Endothelial cell of umbilical vein (primary cell): ENCODE data around the gene SEZ6L. TPM values are rescaled to one million over a fixed set of nuclear protein-coding genes. Genes with fewer than 3 reads are reported as not detected.

Source experiments
- BruUV-seq: library from RNA; stranded (reverse); fragments of 400-500 nt; replicated peaks from 2 replicates; lab custom pipeline; 2021; lab: Mats Ljungman, UMichigan
- CTCF ChIA-PET: fragments of 300-600, 350-600 bp; sonication (Branson Sonifier 250); formaldehyde crosslinking; loops from one replicate; lab custom pipeline; 2021; ENCODE audit warnings: antibody characterized with exemption, inconsistent platforms; lab: Charles Lee
- POLR2A ChIA-PET: fragments of 300-600, 350-600 bp; sonication (Branson Sonifier 250); formaldehyde crosslinking; loops from one replicate; lab custom pipeline; 2021; ENCODE audit warnings: antibody characterized with exemption, inconsistent platforms; lab: Charles Lee
- DNase-seq: peaks from one replicate; pipeline ENCODE4 v3.0.0-alpha.2; 2011; ENCODE audit warnings: low read depth, low spot score
- FAIRE-seq: peaks from 2 replicates; lab custom pipeline; 2011; peaks lifted over from hg19 to GRCh38; lab: Jason Lieb, UNC
- H2AFZ ChIP-seq: 2 replicates; pipeline ENCODE4 v1.6.0; 2012; ENCODE audit warnings: low read depth, low read length, control low read depth, inconsistent platforms
- H3K27ac ChIP-seq: 2 replicates; pipeline ENCODE4 v1.5.1; 2011; ENCODE audit warnings: low read depth, mild to moderate bottlenecking, control low read depth, low read length, moderate library complexity; ENCODE audit not compliant: insufficient read depth
- H3K27me3 ChIP-seq, 2 experiments: 2 replicates each; pipeline versions ENCODE4 v1.6.0 to v1.6.1; 2011; ENCODE audit warnings: low read length in 2 of 2, mixed read lengths in 1 of 2; ENCODE audit not compliant: control insufficient read depth in 2 of 2, insufficient read depth in 2 of 2
- H3K36me3 ChIP-seq, 2 experiments: 2 replicates in 1 of 2; 3 replicates in 1 of 2; pipeline ENCODE4 v1.5.1; 2011; ENCODE audit warnings: low read length in 2 of 2, mild to moderate bottlenecking in 1 of 2, moderate library complexity in 1 of 2; ENCODE audit not compliant: control insufficient read depth in 2 of 2, insufficient read depth in 2 of 2; ENCODE audit errors: extremely low read depth in 1 of 2
- H3K4me1 ChIP-seq: 3 replicates; pipeline ENCODE4 v1.5.1; 2011; ENCODE audit warnings: mild to moderate bottlenecking, low read length; ENCODE audit not compliant: control insufficient read depth, insufficient read depth; ENCODE audit errors: extremely low read depth
- H3K4me2 ChIP-seq: 2 replicates; pipeline ENCODE4 v1.6.1; 2011; ENCODE audit warnings: low read length, control low read depth, mixed read lengths; ENCODE audit not compliant: insufficient read depth
- H3K4me3 ChIP-seq, 3 experiments: fragments of 200-600 bp in 1 of 3; sonication (generic), shearing (Covaris generic) in 1 of 3; replicated peaks in 1 of 3; 2 replicates each; pipeline ENCODE4 v1.5.1; 2011 to 2016; ENCODE audit warnings: control low read depth in 3 of 3, low read length in 3 of 3, mild to moderate bottlenecking in 2 of 3, inconsistent platforms in 1 of 3, low read depth in 1 of 3, moderate library complexity in 1 of 3; ENCODE audit not compliant: insufficient read depth in 1 of 3
- H3K79me2 ChIP-seq: 2 replicates; pipeline ENCODE4 v1.6.0; 2012; ENCODE audit warnings: low read length, inconsistent platforms; ENCODE audit not compliant: control insufficient read depth, insufficient read depth
- H3K9ac ChIP-seq: replicated peaks from 2 replicates; pipeline ENCODE3; 2011; ENCODE audit warnings: low read length, control low read depth; ENCODE audit not compliant: insufficient read depth; ENCODE audit errors: extremely low read depth
- H3K9me1 ChIP-seq: replicated peaks from 3 replicates; pipeline ENCODE4 v1.6.0; 2011; ENCODE audit warnings: mild to moderate bottlenecking, low read length; ENCODE audit not compliant: control insufficient read depth, insufficient read depth; ENCODE audit errors: extremely low read depth
- H3K9me3 ChIP-seq: replicated peaks from 2 replicates; pipeline ENCODE4 v1.5.1; 2012; ENCODE audit warnings: low read length, inconsistent platforms; ENCODE audit not compliant: control insufficient read depth, insufficient read depth
- H4K20me1 ChIP-seq: replicated peaks from 2 replicates; pipeline ENCODE3; 2011; ENCODE audit warnings: mild to moderate bottlenecking, low read length; ENCODE audit not compliant: control insufficient read depth, insufficient read depth; ENCODE audit errors: extremely low read depth
- EZH2 ChIP-seq: IDR thresholded peaks from 2 replicates; pipeline ENCODE4 v1.6.1; 2012; ENCODE audit warnings: borderline replicate concordance, low read depth, mild to moderate bottlenecking, moderate library complexity, low read length, inconsistent platforms; ENCODE audit not compliant: severe bottlenecking
- FOS ChIP-seq: IDR thresholded peaks from 2 replicates; pipeline ENCODE4 v1.6.1; 2011; ENCODE audit warnings: mild to moderate bottlenecking, low read length, moderate library complexity, borderline replicate concordance; ENCODE audit not compliant: insufficient read depth
- GATA2 ChIP-seq: IDR thresholded peaks from 2 replicates; pipeline ENCODE4 v1.7.0; 2011; ENCODE audit warnings: low read depth, mild to moderate bottlenecking, moderate library complexity, mixed read lengths, low read length; ENCODE audit not compliant: insufficient read length, insufficient read depth
- JUN ChIP-seq: IDR thresholded peaks from 2 replicates; pipeline ENCODE4 v1.6.1; 2011; ENCODE audit warnings: borderline replicate concordance, low read depth; ENCODE audit not compliant: insufficient read length, insufficient read depth
- MYC ChIP-seq: IDR thresholded peaks from one replicate; pipeline ENCODE4 v1.6.1; 2011; ENCODE audit warnings: mild to moderate bottlenecking, low read depth, low read length
- POLR2A ChIP-seq: IDR thresholded peaks from 2 replicates; pipeline ENCODE4 v1.6.1; 2012; ENCODE audit warnings: low read depth, mild to moderate bottlenecking, control low read depth, low read length
- POLR2AphosphoS5 ChIP-seq: IDR thresholded peaks from 2 replicates; pipeline ENCODE4 v1.6.1; 2012; ENCODE audit warnings: low read depth, mild to moderate bottlenecking, control low read depth, low read length, moderate library complexity; ENCODE audit not compliant: insufficient read depth
- dilution Hi-C: fragments of 300-500 bp; cut with MboI; formaldehyde crosslinking; loops from one replicate; pipeline ENCODE4 v1.15.0; 2019; ENCODE audit warnings: low sequenced_read_pairs; ENCODE audit not compliant: extremely low pct_ligation_motif_present
- intact Hi-C: fragments of 100-400 bp; cut with micrococcal nuclease; formaldehyde crosslinking; loops from one replicate; pipeline ENCODE4 v1.10.0; 2022
- polyA plus RNA-seq, 4 experiments: library from polyadenylated mRNA; depleted of rRNA in 3 of 4; stranded (reverse) in 3 of 4; unstranded in 1 of 4; fragments of >200 nt; gene quantifications; 2 replicates each; pipeline versions ENCODE4 v1.2.1 to v1.2.3, GENCODE V29; 2011 to 2012; ENCODE audit warnings: missing spikeins in 1 of 4
- total RNA-seq: library from RNA; stranded (reverse); gene quantifications from 2 replicates; pipeline ENCODE4 v1.2.3, GENCODE V29; 2021
- TF ChIP-seq, protein P1 (sequence below), 2 donors: IDR thresholded peaks; 1 replicate in 1 of 2; 2 replicates in 1 of 2; pipeline ENCODE4 v1.5.1; 2011; ENCODE audit warnings: low read length in 2 of 2, mild to moderate bottlenecking in 2 of 2, moderate library complexity in 2 of 2, control low read depth in 1 of 2, inconsistent platforms in 1 of 2, low read depth in 1 of 2; ENCODE audit not compliant: insufficient read depth in 1 of 2; ENCODE audit errors: extremely low read depth in 1 of 2
- TF ChIP-seq, protein P2 (sequence below): IDR thresholded peaks from 2 replicates; pipeline ENCODE4 v1.6.1; 2011; ENCODE audit not compliant: insufficient read depth, insufficient read length

SEZ6L gene
- total and polyA plus RNA-seq, 2 donors (not counting 3 experiments of a cell fraction or from before 2014, with no cell fraction given) = not detected

DNA sequence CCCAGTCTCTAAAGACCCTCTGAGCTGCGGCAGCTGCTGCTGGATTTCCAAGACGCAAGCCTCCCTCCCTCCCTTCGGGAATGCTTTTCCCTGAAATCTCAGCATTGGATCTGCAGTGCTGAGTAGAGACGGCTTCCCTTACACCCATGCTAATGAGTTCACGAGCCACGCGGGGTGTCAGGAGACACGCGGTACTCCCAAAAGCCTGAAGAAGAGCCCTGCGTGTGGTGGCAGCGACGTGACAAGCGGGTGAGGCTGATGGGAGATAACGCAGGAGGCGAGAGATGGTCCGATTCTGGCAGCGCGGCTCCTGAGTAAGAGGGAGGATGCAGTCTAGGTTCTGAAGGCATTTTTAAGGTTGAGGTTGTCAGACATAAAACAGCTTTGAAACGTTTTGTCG lies 185.4 kb downstream of the SEZ6L start:
- Histone ChIP-seq H2AFZ (no peak overlapping the region), H3K4me1 (no peaks in the 10 kb centered on the region), H3K27ac (no peak overlapping the region), H3K4me2 (no peak overlapping the region), H3K36me3 (no peaks in the 10 kb centered on the region), H3K9ac (no peak overlapping the region), H3K79me2 (no peaks in the 10 kb centered on the region), H4K20me1 (no peaks in the 10 kb centered on the region), H3K9me3 (no peaks in the 10 kb centered on the region), H3K27me3 (peaks cover 4 to 5% of the 10 kb centered on the region in 2 experiments), H3K4me3 (no peak overlapping the region), H3K9me1 (no peaks in the 10 kb centered on the region)
- intact Hi-C loops = no loop called here
- TF ChIP-seq GATA2 (no peak), POLR2AphosphoS5 (no peak), JUN (no peak), MYC (no peak), FOS (no peak), POLR2A (no peak), EZH2 (no peak)
- TF ChIP-seq, protein P1, sequence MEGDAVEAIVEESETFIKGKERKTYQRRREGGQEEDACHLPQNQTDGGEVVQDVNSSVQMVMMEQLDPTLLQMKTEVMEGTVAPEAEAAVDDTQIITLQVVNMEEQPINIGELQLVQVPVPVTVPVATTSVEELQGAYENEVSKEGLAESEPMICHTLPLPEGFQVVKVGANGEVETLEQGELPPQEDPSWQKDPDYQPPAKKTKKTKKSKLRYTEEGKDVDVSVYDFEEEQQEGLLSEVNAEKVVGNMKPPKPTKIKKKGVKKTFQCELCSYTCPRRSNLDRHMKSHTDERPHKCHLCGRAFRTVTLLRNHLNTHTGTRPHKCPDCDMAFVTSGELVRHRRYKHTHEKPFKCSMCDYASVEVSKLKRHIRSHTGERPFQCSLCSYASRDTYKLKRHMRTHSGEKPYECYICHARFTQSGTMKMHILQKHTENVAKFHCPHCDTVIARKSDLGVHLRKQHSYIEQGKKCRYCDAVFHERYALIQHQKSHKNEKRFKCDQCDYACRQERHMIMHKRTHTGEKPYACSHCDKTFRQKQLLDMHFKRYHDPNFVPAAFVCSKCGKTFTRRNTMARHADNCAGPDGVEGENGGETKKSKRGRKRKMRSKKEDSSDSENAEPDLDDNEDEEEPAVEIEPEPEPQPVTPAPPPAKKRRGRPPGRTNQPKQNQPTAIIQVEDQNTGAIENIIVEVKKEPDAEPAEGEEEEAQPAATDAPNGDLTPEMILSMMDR (IDR thresholded peaks at IDR 0.05; ENCODE audit: extremely low read depth in 1 of 2, insufficient read depth in 1 of 2, low read depth in 1 of 2, low read length in 2 of 2) = no peak
- TF ChIP-seq, protein P2, sequence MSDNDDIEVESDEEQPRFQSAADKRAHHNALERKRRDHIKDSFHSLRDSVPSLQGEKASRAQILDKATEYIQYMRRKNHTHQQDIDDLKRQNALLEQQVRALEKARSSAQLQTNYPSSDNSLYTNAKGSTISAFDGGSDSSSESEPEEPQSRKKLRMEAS = no peak
- CTCF ChIA-PET = interaction anchor here (1.1 to 1.7 kb wide), 3 partner anchors 10 to 892 kb away, joined by 3 to 5 read pairs (median 3); no protein-coding TSS in a partner anchor
- POLR2A ChIA-PET = no interaction called here
- DNase-seq (no peak), FAIRE-seq (no peak)
- no TSS peak for BruUV-seq
- dilution Hi-C loops = no loop called here
